Activated CD8-positive, alpha-beta T cell treated with anti-CD3 and anti-CD28 coated beads, Interleukin-2, amount 10 ng/mL, durations not matched to agents 7 days and 5 days (primary cell): ENCODE measurements around the gene PTPRM. TPM values are rescaled to one million over a fixed set of nuclear protein-coding genes. Genes with fewer than 3 reads are reported as not detected.
"Not testable (repeated sequence)": the region's sequence is repeated elsewhere in the genome, so short reads cannot be mapped to it uniquely, and the experiment has no call there.

Experiments
- ATAC-seq: fragments of 150-1000 bp; cut with Tn5 transposase; one replicate; pipeline ENCODE4 v1.10.0; 2021; ENCODE audit warnings: moderate library complexity
- CTCF ChIA-PET: fragments of 350-600 bp; sonication (Branson Sonifier 250); formaldehyde crosslinking; loops from one replicate; lab custom pipeline; 2021; ENCODE audit warnings: antibody characterized with exemption; lab: Charles Lee
- POLR2A ChIA-PET: fragments of 350-600 bp; sonication (Branson Sonifier 250); formaldehyde crosslinking; loops from one replicate; lab custom pipeline; 2021; ENCODE audit warnings: antibody characterized with exemption; lab: Charles Lee
- DNase-seq: peaks from one replicate; pipeline ENCODE4 v3.0.0-alpha.2; 2020
- H3K27ac Mint-ChIP-seq: one replicate; pipeline ENCODE4 v1.8.0; 2021; ENCODE audit warnings: mild to moderate bottlenecking, mixed read lengths
- H3K27me3 Mint-ChIP-seq: one replicate; pipeline ENCODE4 v1.8.0; 2021; ENCODE audit warnings: low read depth, mixed read lengths
- H3K36me3 Mint-ChIP-seq: one replicate; pipeline ENCODE4 v1.8.0; 2021; ENCODE audit warnings: low read depth, mixed read lengths
- H3K4me1 Mint-ChIP-seq: one replicate; pipeline ENCODE4 v1.8.0; 2021; ENCODE audit warnings: low read depth, mixed read lengths
- H3K4me3 Mint-ChIP-seq: one replicate; pipeline ENCODE4 v1.8.0; 2021; ENCODE audit warnings: mild to moderate bottlenecking, mixed read lengths
- H3K9me3 Mint-ChIP-seq: one replicate; pipeline ENCODE4 v1.8.0; 2022; ENCODE audit warnings: mixed read lengths; ENCODE audit not compliant: insufficient read depth
- total RNA-seq, 2 experiments: library from RNA; stranded (reverse); gene quantifications; one replicate each; pipeline ENCODE4 v1.2.3, GENCODE V29; 2021

The PTPRM gene
- total RNA-seq, 2 experiments from 2014 or later: 0.76 to 1.0 TPM

- Mint-ChIP-seq H3K4me1 (no peaks in the 10 kb centered on the region), H3K36me3 (no peaks in the 10 kb centered on the region), H3K4me3 (no peak overlapping the region), H3K27ac (no peak overlapping the region), H3K9me3 (no peaks in the 10 kb centered on the region), H3K27me3 (no peaks in the 10 kb centered on the region)
- CTCF ChIA-PET: no interaction called here
- DNase-seq (no peak), ATAC-seq (no peak)
- POLR2A ChIA-PET: no interaction called here
Measured at GRCh38 chr18:7727361-7728076, 160.4 kb downstream of the PTPRM start.

- Mint-ChIP-seq H3K4me1 (no peaks in the 10 kb centered on the region), H3K9me3 (no peaks in the 10 kb centered on the region), H3K4me3 (no peak overlapping the region), H3K27ac (no peak overlapping the region), H3K27me3 (no peaks in the 10 kb centered on the region), H3K36me3 (no peaks in the 10 kb centered on the region)
- ChIA-PET POLR2A (no interaction called here), CTCF (no interaction called here)
- DNase-seq (no peak), ATAC-seq (no peak)
Measured at GRCh38 chr18:7728297-7728696, 161.2 kb downstream of the PTPRM start.

DNA sequence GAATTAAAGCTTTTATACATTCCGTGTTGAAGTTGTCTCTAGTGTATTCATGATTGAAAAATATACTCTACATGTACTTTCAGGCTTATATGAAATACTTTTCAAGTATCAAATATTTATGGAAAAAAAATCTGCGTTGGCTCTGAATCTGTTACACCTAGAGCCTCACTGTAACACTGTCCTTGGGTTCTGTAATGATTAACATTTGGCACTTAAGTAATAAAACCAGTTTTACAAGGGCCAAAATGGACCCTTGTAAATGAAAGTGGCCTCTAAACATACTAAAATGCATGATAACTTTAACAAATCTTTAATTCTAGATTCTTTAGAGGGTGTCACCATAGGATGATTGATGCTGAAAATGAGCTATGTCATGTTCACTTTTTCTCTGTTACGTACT is 162.8 kb downstream of the PTPRM start:
- H3K4me1 Mint-ChIP-seq: no peaks in the 10 kb centered on the region
- CTCF ChIA-PET: interaction anchor here (0.6 kb wide), 1 partner anchor 9 kb away, joined by 3 read pairs; no protein-coding TSS in a partner anchor
- no peak for DNase-seq
- H3K27ac Mint-ChIP-seq: no peak overlapping the region
- H3K9me3 Mint-ChIP-seq: no peaks in the 10 kb centered on the region
- H3K27me3 Mint-ChIP-seq: no peaks in the 10 kb centered on the region
- POLR2A ChIA-PET: no interaction called here
- no peak for ATAC-seq
- no peak overlapping the region for H3K4me3 Mint-ChIP-seq
- no peaks in the 10 kb centered on the region for H3K36me3 Mint-ChIP-seq

- Mint-ChIP-seq H3K27me3 (no peaks in the 10 kb centered on the region), H3K36me3 (no peaks in the 10 kb centered on the region), H3K4me1 (no peaks in the 10 kb centered on the region), H3K27ac (no peak overlapping the region), H3K4me3 (no peak overlapping the region), H3K9me3 (no peaks in the 10 kb centered on the region)
- DNase-seq (no peak), ATAC-seq (no peak)
- ChIA-PET CTCF (interaction anchor here (0.6 kb wide), 1 partner anchor 8 kb away, joined by 3 read pairs; no protein-coding TSS in a partner anchor), POLR2A (no interaction called here)
Measured at GRCh38 chr18:7730682-7731081, 163.6 kb downstream of the PTPRM start.

- Mint-ChIP-seq H3K36me3 (no peaks in the 10 kb centered on the region), H3K9me3 (no peaks in the 10 kb centered on the region), H3K27me3 (no peaks in the 10 kb centered on the region), H3K4me1 (no peaks in the 10 kb centered on the region), H3K27ac (no peak overlapping the region), H3K4me3 (no peak overlapping the region)
- ATAC-seq: no peak
- ChIA-PET CTCF (no interaction called here), POLR2A (no interaction called here)
- DNase-seq: no peak
Measured at GRCh38 chr18:7733642-7734041, 166.5 kb downstream of the PTPRM start.

- Mint-ChIP-seq H3K27me3 (no peaks in the 10 kb centered on the region), H3K36me3 (no peaks in the 10 kb centered on the region), H3K27ac (no peak overlapping the region), H3K4me3 (no peak overlapping the region), H3K4me1 (no peaks in the 10 kb centered on the region), H3K9me3 (no peaks in the 10 kb centered on the region)
- ATAC-seq (no peak), DNase-seq (no peak)
- CTCF ChIA-PET: no interaction called here
- POLR2A ChIA-PET: no interaction called here
Measured at GRCh38 chr18:7735196-7735595, 168.1 kb downstream of the PTPRM start.

- ATAC-seq: no peak
- POLR2A ChIA-PET: no interaction called here
- Mint-ChIP-seq H3K27me3 (no peaks in the 10 kb centered on the region), H3K4me1 (no peaks in the 10 kb centered on the region), H3K27ac (no peak overlapping the region), H3K9me3 (no peaks in the 10 kb centered on the region), H3K4me3 (no peak overlapping the region), H3K36me3 (no peaks in the 10 kb centered on the region)
- DNase-seq: no peak
- CTCF ChIA-PET: no interaction called here
Measured at GRCh38 chr18:7735626-7736175, 168.6 kb downstream of the PTPRM start.

GRCh38 chr18:7736526-7736925 is 169.4 kb downstream of the PTPRM start:
- H3K36me3 Mint-ChIP-seq, ATAC-seq, H3K4me3 Mint-ChIP-seq, DNase-seq, POLR2A ChIA-PET, H3K9me3 Mint-ChIP-seq, H3K27ac Mint-ChIP-seq, H3K27me3 Mint-ChIP-seq, H3K4me1 Mint-ChIP-seq, CTCF ChIA-PET: not testable (repeated sequence)

DNA sequence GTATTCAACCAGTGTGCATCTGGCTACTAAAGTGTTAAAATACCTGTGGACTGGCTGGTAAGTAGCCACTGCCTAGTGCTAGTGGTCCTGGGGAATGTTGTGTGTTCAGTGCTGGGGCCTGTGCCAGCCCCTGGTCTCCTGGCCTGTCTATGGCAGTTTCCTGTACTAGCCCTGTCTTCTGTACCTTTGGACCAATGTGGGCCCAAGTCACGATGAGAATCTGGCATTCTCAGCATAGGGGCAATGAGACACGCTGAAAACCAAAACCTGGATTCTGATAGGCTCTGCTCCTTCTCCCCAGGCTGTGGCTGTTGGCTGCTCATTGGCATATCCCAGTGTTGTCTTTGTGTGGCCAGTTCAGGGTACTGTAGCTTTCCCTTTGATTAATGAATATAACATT is 170.4 kb downstream of the PTPRM start:
- Mint-ChIP-seq H3K27me3 (no peaks in the 10 kb centered on the region), H3K9me3 (no peaks in the 10 kb centered on the region), H3K36me3 (no peaks in the 10 kb centered on the region), H3K27ac (no peak overlapping the region), H3K4me1 (no peaks in the 10 kb centered on the region), H3K4me3 (no peak overlapping the region)
- DNase-seq (no peak), ATAC-seq (no peak)
- CTCF ChIA-PET: no interaction called here
- POLR2A ChIA-PET: no interaction called here

GRCh38 chr18:7740821-7741220 is 173.7 kb downstream of the PTPRM start:
- ChIA-PET POLR2A (no interaction called here), CTCF (no interaction called here)
- ATAC-seq (no peak), DNase-seq (no peak)
- Mint-ChIP-seq H3K36me3 (no peaks in the 10 kb centered on the region), H3K9me3 (peaks cover 2% of the 10 kb centered on the region), H3K4me1 (no peaks in the 10 kb centered on the region), H3K27me3 (no peaks in the 10 kb centered on the region), H3K4me3 (no peak overlapping the region), H3K27ac (no peak overlapping the region)

DNA sequence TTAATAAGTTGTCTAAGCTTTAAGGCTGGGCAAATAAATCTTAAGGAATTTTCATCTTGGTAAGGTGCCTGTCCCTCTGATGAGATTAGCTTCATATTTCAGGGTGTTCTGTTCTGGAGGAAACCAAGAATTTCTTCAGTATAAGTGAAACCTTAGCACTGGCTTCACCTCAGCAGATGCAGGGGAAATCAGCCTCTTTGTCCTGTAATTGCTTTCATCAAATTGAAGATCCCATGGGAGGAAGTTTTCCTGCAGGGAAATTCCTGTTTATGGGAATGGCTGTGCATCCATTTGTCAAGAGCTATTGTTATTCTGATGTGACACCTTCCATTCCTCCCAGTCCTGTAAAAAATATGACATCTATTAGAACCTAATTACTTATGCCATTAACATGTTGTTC is 174.5 kb downstream of the PTPRM start:
- ATAC-seq (no peak), DNase-seq (no peak)
- Mint-ChIP-seq H3K9me3 (peaks cover 4% of the 10 kb centered on the region), H3K27ac (no peak overlapping the region), H3K4me1 (no peaks in the 10 kb centered on the region), H3K36me3 (no peaks in the 10 kb centered on the region), H3K4me3 (no peak overlapping the region), H3K27me3 (no peaks in the 10 kb centered on the region)
- CTCF ChIA-PET: no interaction called here
- POLR2A ChIA-PET: no interaction called here

DNA sequence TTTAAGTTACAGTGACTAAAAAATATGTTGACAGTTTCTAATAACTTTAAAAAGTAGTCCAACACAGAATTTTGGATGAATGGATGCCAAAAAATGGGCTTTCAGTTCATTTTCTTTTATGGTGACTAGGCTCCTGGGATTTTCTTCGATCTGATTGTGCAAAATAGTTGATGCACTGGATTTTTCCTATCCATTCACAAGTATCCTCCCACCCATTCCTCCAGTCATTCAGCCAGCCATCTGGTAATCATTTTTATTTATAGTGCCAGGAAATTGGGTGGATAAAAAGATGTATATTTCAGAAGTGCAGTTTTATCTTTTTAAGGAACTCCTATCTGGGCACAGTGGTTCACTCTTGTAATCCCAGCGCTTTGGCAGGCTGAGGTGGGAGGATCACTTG is 175.1 kb downstream of the PTPRM start:
- H3K36me3 Mint-ChIP-seq: no peaks in the 10 kb centered on the region
- no peak overlapping the region for H3K4me3 Mint-ChIP-seq
- ChIA-PET CTCF (no interaction called here), POLR2A (no interaction called here)
- no peaks in the 10 kb centered on the region for H3K27me3 Mint-ChIP-seq
- no peaks in the 10 kb centered on the region for H3K4me1 Mint-ChIP-seq
- peaks cover 4% of the 10 kb centered on the region for H3K9me3 Mint-ChIP-seq
- ATAC-seq: no peak
- no peak overlapping the region for H3K27ac Mint-ChIP-seq
- no peak for DNase-seq
